ENCODE data around the gene NKAIN2.
A peak's percentile ranks its signal among the peaks of the same experiment; 100 is the strongest.

NKAIN2 gene

GRCh38 chr6:123829302-123829953, 25.8 kb downstream of the NKAIN2 start:
- 0 out of 22 replicates have a peak overlapping the region, but pooled peaks of 1 of the 11 experiments have one; percentile 11 for H3K4me2 ChIP-seq
- H3K27me3 ChIP-seq, result no peaks in the 10 kb centered on the region
- H3K4me1 ChIP-seq, result 0 out of 20 replicates have a peak, but pooled peaks cover 0 to 6% (median 0%) of the 10 kb centered on the region in 10 experiments
- H3K4me3 ChIP-seq, result no peak overlapping the region
- no peaks in the 10 kb centered on the region for H3K9me3 ChIP-seq (replicated peaks in 1 of 11)
- no peak overlapping the region for H3K27ac ChIP-seq
- H3K9ac ChIP-seq, result no peak overlapping the region
- no peaks in the 10 kb centered on the region for H4K20me1 ChIP-seq
- H3K36me3 ChIP-seq, result no peaks in the 10 kb centered on the region
- TF ChIP-seq Cebpa-rat (IDR thresholded peaks at IDR 0.05), result no peak

DNA sequence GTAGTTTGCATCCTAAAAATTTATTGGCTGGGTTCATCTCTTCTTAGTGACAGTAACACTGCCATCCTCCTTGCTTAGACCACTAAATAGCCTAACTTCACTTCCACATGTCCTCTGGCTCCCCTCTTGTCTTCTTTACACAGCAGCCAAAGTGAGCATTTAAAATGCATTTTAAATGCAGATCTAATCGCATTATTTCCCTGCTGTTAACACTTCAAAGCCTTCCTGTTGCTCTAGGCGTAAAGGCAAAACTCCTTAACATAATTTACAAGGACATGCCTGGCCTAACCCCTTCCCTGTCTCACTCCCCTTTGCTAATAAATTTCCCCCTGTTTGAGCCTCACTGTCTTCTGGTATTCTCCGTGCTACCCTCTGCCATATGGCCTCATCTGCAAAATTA, 26.5 kb downstream of the NKAIN2 start:
- H3K4me2 ChIP-seq, result peak overlapping the region in 2 of 11 experiments; percentile 9 to 11; a peak in 1 of 22 replicates
- no peak for TF ChIP-seq Cebpa-rat (IDR thresholded peaks at IDR 0.05)
- H3K9ac ChIP-seq, result no peak overlapping the region
- no peaks in the 10 kb centered on the region for H4K20me1 ChIP-seq
- H3K4me1 ChIP-seq, result 0 out of 20 replicates have a peak, but pooled peaks cover 0 to 6% (median 0%) of the 10 kb centered on the region in 10 experiments
- H3K9me3 ChIP-seq (replicated peaks in 1 of 11), result no peaks in the 10 kb centered on the region
- no peaks in the 10 kb centered on the region for H3K36me3 ChIP-seq
- H3K4me3 ChIP-seq, result no peak overlapping the region
- H3K27me3 ChIP-seq, result no peaks in the 10 kb centered on the region
- H3K27ac ChIP-seq, result no peak overlapping the region

GRCh38 chr6:123838505-123839234, 35.0 kb downstream of the NKAIN2 start:
- H3K27me3 ChIP-seq, result no peaks in the 10 kb centered on the region
- TF ChIP-seq Cebpa-rat (IDR thresholded peaks at IDR 0.05), result no peak
- H3K36me3 ChIP-seq, result no peaks in the 10 kb centered on the region
- no peak overlapping the region for H3K4me2 ChIP-seq
- H3K27ac ChIP-seq, result no peak overlapping the region
- H3K9ac ChIP-seq, result no peak overlapping the region
- H3K9me3 ChIP-seq (replicated peaks in 1 of 11), result no peaks in the 10 kb centered on the region
- no peaks in the 10 kb centered on the region for H3K4me1 ChIP-seq
- no peak overlapping the region for H3K4me3 ChIP-seq
- H4K20me1 ChIP-seq, result no peaks in the 10 kb centered on the region

GRCh38 chr6:123841067-123841896, 37.6 kb downstream of the NKAIN2 start:
- Histone ChIP-seq H3K4me1 (no peaks in the 10 kb centered on the region), H4K20me1 (no peaks in the 10 kb centered on the region), H3K4me2 (no peak overlapping the region), H3K36me3 (no peaks in the 10 kb centered on the region), H3K9ac (no peak overlapping the region), H3K27me3 (no peaks in the 10 kb centered on the region), H3K27ac (no peak overlapping the region), H3K4me3 (no peak overlapping the region), H3K9me3 (replicated peaks in 1 of 11) (no peaks in the 10 kb centered on the region)
- TF ChIP-seq Cebpa-rat (IDR thresholded peaks at IDR 0.05), result no peak

- Histone ChIP-seq H3K9me3 (replicated peaks in 1 of 11) (peaks cover 0 to 9% (median 0%) of the 10 kb centered on the region in 11 experiments; a peak in 4 of 22 replicates), H3K4me2 (no peak overlapping the region), H3K4me3 (no peak overlapping the region), H3K27me3 (no peaks in the 10 kb centered on the region), H3K27ac (no peak overlapping the region), H3K36me3 (no peaks in the 10 kb centered on the region), H3K4me1 (no peaks in the 10 kb centered on the region), H3K9ac (no peak overlapping the region), H4K20me1 (no peaks in the 10 kb centered on the region)
- no peak for TF ChIP-seq Cebpa-rat (IDR thresholded peaks at IDR 0.05)
Measured at GRCh38 chr6:123844011-123844410, 40.3 kb downstream of the NKAIN2 start.

GRCh38 chr6:123848347-123848746, 44.7 kb downstream of the NKAIN2 start:
- H3K4me2 ChIP-seq, result no peak overlapping the region
- no peaks in the 10 kb centered on the region for H3K27me3 ChIP-seq
- H3K36me3 ChIP-seq, result no peaks in the 10 kb centered on the region
- H3K9me3 ChIP-seq (replicated peaks in 1 of 11), result peaks cover 0 to 9% (median 0%) of the 10 kb centered on the region in 11 experiments; a peak in 4 of 22 replicates
- H3K4me3 ChIP-seq, result no peak overlapping the region
- H3K27ac ChIP-seq, result no peak overlapping the region
- no peak for TF ChIP-seq Cebpa-rat (IDR thresholded peaks at IDR 0.05)
- H3K9ac ChIP-seq, result no peak overlapping the region
- no peaks in the 10 kb centered on the region for H4K20me1 ChIP-seq
- no peaks in the 10 kb centered on the region for H3K4me1 ChIP-seq

DNA sequence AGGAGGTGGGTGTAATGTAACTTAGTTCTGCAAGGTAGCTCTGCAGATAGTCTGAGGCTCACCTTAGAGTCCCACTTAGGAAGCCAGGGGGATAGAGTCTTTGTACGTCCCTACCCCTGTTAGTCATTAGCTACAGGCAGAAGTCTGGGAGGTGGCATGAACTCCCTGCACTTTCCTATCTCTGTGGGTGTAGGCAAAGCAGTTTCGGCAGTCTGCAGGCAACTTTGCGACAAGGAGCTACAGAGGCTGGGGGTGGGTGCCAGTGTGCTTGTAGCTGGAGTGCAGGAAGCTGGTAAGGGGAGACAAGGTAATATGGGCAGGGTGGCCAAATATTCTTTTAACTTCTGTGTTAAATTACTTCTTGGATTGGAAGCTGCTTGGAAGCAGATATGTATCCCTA, 45.7 kb downstream of the NKAIN2 start:
- Histone ChIP-seq H3K4me2 (no peak overlapping the region), H3K27me3 (no peaks in the 10 kb centered on the region), H3K9ac (no peak overlapping the region), H3K27ac (no peak overlapping the region), H3K9me3 (replicated peaks in 1 of 11) (peaks cover 0 to 9% (median 0%) of the 10 kb centered on the region in 11 experiments; a peak in 4 of 22 replicates), H3K4me1 (no peaks in the 10 kb centered on the region), H4K20me1 (no peaks in the 10 kb centered on the region), H3K36me3 (no peaks in the 10 kb centered on the region), H3K4me3 (no peak overlapping the region)
- no peak for TF ChIP-seq Cebpa-rat (IDR thresholded peaks at IDR 0.05)

DNA sequence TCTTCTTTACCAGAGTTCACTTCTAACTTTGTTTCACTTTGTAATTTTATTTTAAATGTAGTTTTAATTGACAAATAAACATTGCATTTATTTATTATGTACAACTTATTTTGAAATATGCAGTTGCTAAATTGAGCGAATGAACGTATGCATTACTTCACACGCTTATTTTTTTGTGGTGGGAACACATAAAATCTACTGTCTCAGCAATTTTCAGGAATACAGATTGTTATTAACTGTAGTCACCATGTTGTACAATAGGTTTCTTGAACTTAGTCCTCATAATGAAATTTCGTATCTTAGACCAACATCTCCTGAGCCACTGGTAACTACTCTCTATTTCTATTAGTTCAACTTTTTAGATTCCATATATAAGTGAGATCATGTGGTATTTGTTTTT, 46.9 kb downstream of the NKAIN2 start:
- no peak overlapping the region for H3K9ac ChIP-seq
- H3K36me3 ChIP-seq, result no peaks in the 10 kb centered on the region
- H3K4me3 ChIP-seq, result no peak overlapping the region
- H3K27ac ChIP-seq, result no peak overlapping the region
- H3K4me2 ChIP-seq, result no peak overlapping the region
- H4K20me1 ChIP-seq, result no peaks in the 10 kb centered on the region
- no peaks in the 10 kb centered on the region for H3K27me3 ChIP-seq
- no peaks in the 10 kb centered on the region for H3K4me1 ChIP-seq
- TF ChIP-seq Cebpa-rat (IDR thresholded peaks at IDR 0.05), result no peak
- peaks cover 0 to 9% (median 0%) of the 10 kb centered on the region in 11 experiments; a peak in 4 of 22 replicates for H3K9me3 ChIP-seq (replicated peaks in 1 of 11)

- no peaks in the 10 kb centered on the region for H3K27me3 ChIP-seq
Measured at GRCh38 chr6:123854201-123854600, 50.5 kb downstream of the NKAIN2 start.

More at GRCh38 chr6:123854201-123854600, 50.5 kb downstream of the NKAIN2 start:
- Histone ChIP-seq H3K36me3 (no peaks in the 10 kb centered on the region), H3K9ac (no peak overlapping the region), H3K4me3 (no peak overlapping the region), H3K27ac (no peak overlapping the region), H3K9me3 (replicated peaks in 1 of 11) (no peaks in the 10 kb centered on the region), H4K20me1 (no peaks in the 10 kb centered on the region), H3K4me1 (no peaks in the 10 kb centered on the region), H3K4me2 (no peak overlapping the region)
- TF ChIP-seq Cebpa-rat (IDR thresholded peaks at IDR 0.05), result no peak
